Gastroesophageal sphincter (tissue), 4 donors: ENCODE data around the gene PUS1. TPM values are rescaled to one million over a fixed set of nuclear protein-coding genes. Genes with fewer than 3 reads are reported as not detected.
A peak's percentile ranks its signal among the peaks of the same experiment; 100 is the strongest.

Source experiments
- ATAC-seq: fragments of 150-250 bp; one replicate; pipeline ENCODE4 v1.9.1; 2016; ENCODE audit warnings: mild to moderate bottlenecking, moderate library complexity
- H3K27ac ChIP-seq, 4 donors: fragments of 200-600 bp; sonication (generic) in 3 of 4; 1 replicate in 3 of 4; 2 replicates in 1 of 4; pipeline ENCODE4 v1.5.1; 2016 to 2019
- H3K27me3 ChIP-seq: fragments of 200-600 bp; sonication (generic); one replicate; pipeline ENCODE4 v1.5.1; 2019
- H3K36me3 ChIP-seq, 2 donors: fragments of 200-600 bp; sonication (generic); one replicate each; pipeline ENCODE4 v1.5.1; 2019; ENCODE audit warnings: control low read depth in 1 of 2
- H3K4me1 ChIP-seq, 3 donors: fragments of 200-600 bp; sonication (generic); 1 replicate in 2 of 3; 2 replicates in 1 of 3; pipeline ENCODE4 v1.5.1; 2016 to 2019; ENCODE audit warnings: control low read depth in 2 of 3
- H3K4me3 ChIP-seq, 2 donors: fragments of 200-600 bp; sonication (generic); one replicate each; pipeline ENCODE4 v1.5.1; 2019; ENCODE audit warnings: mild to moderate bottlenecking in 1 of 2, moderate library complexity in 1 of 2
- H3K9me3 ChIP-seq, 3 donors: fragments of 200-600 bp; sonication (generic); one replicate each; pipeline ENCODE4 v1.5.1; 2017 to 2019; ENCODE audit warnings: control low read depth in 2 of 3
- CTCF ChIP-seq, 4 experiments: fragments of 200-600 bp in 2 of 4; fragments of 450-650 bp in 2 of 4; sonication (generic) in 1 of 4; IDR thresholded peaks; one replicate each; pipeline ENCODE4 v1.5.1; 2017 to 2019; ENCODE audit warnings: antibody characterized with exemption in 4 of 4, mild to moderate bottlenecking in 2 of 4, moderate library complexity in 2 of 4
- EP300 ChIP-seq: sonication (generic); formaldehyde crosslinking; IDR thresholded peaks from one replicate; pipeline ENCODE4 v1.6.1; 2017; ENCODE audit warnings: antibody characterized with exemption, mild to moderate bottlenecking
- POLR2A ChIP-seq, 2 donors: fragments of 450-650 bp; IDR thresholded peaks; one replicate each; pipeline ENCODE4 v1.6.1; 2017; ENCODE audit warnings: antibody characterized with exemption in 2 of 2, mild to moderate bottlenecking in 2 of 2, moderate library complexity in 1 of 2
- POLR2AphosphoS5 ChIP-seq: sonication (generic); formaldehyde crosslinking; IDR thresholded peaks from one replicate; pipeline ENCODE4 v1.6.1; 2017; ENCODE audit warnings: antibody characterized with exemption
- WGBS, 2 donors: methylation state at CpG; one replicate each; pipeline ENCODE4 v1.1.5; 2018; ENCODE audit warnings: low coverage in 1 of 2; 5-methylcytosine and 5-hydroxymethylcytosine counted together
- total RNA-seq, 4 donors: library from RNA; depleted of rRNA; stranded (reverse); fragments of >200 nt; gene quantifications; one replicate each; pipeline ENCODE4 v1.1.0, GENCODE V29; 2016

PUS1 gene
- total RNA-seq, 4 donors from 2014 or later, result 7.2 to 28.2 (median 13.1) TPM

GRCh38 chr12:131929581-131930456 lies 743 bp downstream of the PUS1 start:
- no peaks in the 10 kb centered on the region for H3K9me3 ChIP-seq
- H3K27ac ChIP-seq, result peak overlapping the region in 3 of 4 donors; percentile 65 to 93 (median 90)
- 0% methylated on average over 1 of the region's 87 CpGs; no CpG with 5 or more reads in 1 of the 2 donors for WGBS, 2 donors

GRCh38 chr12:131930510-131930909 lies 1.4 kb downstream of the PUS1 start:
- Histone ChIP-seq H3K4me1 (peaks cover 0 to 29% (median 10%) of the 10 kb centered on the region in 3 donors), H3K36me3 (peaks cover 0 to 41% of the 10 kb centered on the region in 2 donors), H3K27me3 (no peaks in the 10 kb centered on the region), H3K27ac (no peak overlapping the region), H3K4me3 (peak overlapping the region in 1 of 2 donors; percentile 92), H3K9me3 (no peaks in the 10 kb centered on the region)
- ATAC-seq, result no peak
- TF ChIP-seq POLR2A (IDR thresholded peaks at IDR 0.05) (no peak), CTCF (IDR thresholded peaks at IDR 0.05) (no peak), POLR2AphosphoS5 (no peak), EP300 (no peak)
- WGBS, 2 donors, result 77 to 90% methylated on average over 5 to 7 of the region's 9 CpGs

More at GRCh38 chr12:131929581-131930456, 743 bp downstream of the PUS1 start:
- TF ChIP-seq POLR2AphosphoS5 (no peak), POLR2A (IDR thresholded peaks at IDR 0.05) (no peak), CTCF (IDR thresholded peaks at IDR 0.05) (no peak), EP300 (no peak)
- H3K4me1 ChIP-seq, result peaks cover 0 to 31% (median 10%) of the 10 kb centered on the region in 3 donors
- ATAC-seq, result peak; percentile 6
- peaks cover 0 to 34% of the 10 kb centered on the region in 2 donors for H3K36me3 ChIP-seq
- no peaks in the 10 kb centered on the region for H3K27me3 ChIP-seq
- H3K4me3 ChIP-seq, result peak overlapping the region; percentile 52 to 92

GRCh38 chr12:131933387-131933786 lies 4.3 kb downstream of the PUS1 start:
- no peak for TF ChIP-seq CTCF (IDR thresholded peaks at IDR 0.05)
- no peak for TF ChIP-seq EP300
- no peak for TF ChIP-seq POLR2A (IDR thresholded peaks at IDR 0.05)
- no peak for TF ChIP-seq POLR2AphosphoS5
- H3K4me1 ChIP-seq, result peaks cover 0 to 19% (median 10%) of the 10 kb centered on the region in 3 donors
- no peaks in the 10 kb centered on the region for H3K27me3 ChIP-seq
- H3K36me3 ChIP-seq, result peaks cover 0 to 51% of the 10 kb centered on the region in 2 donors
- 93 to 95% methylated on average over 2 to 4 of the region's 8 CpGs for WGBS, 2 donors
- H3K4me3 ChIP-seq, result no peak overlapping the region
- H3K9me3 ChIP-seq, result no peaks in the 10 kb centered on the region
- H3K27ac ChIP-seq, result no peak overlapping the region
- ATAC-seq, result no peak

- no peak for ATAC-seq
- no peaks in the 10 kb centered on the region for H3K9me3 ChIP-seq
- no peak for TF ChIP-seq CTCF (IDR thresholded peaks at IDR 0.05)
- TF ChIP-seq POLR2A (IDR thresholded peaks at IDR 0.05), result no peak
- no peak for TF ChIP-seq POLR2AphosphoS5
- no peak for TF ChIP-seq EP300
- 63 to 71% methylated on average over 2 to 5 of the region's 11 CpGs for WGBS, 2 donors
- no peak overlapping the region for H3K27ac ChIP-seq
- peaks cover 0 to 17% (median 10%) of the 10 kb centered on the region in 3 donors for H3K4me1 ChIP-seq
- no peaks in the 10 kb centered on the region for H3K27me3 ChIP-seq
- no peak overlapping the region for H3K4me3 ChIP-seq
- peaks cover 0 to 61% of the 10 kb centered on the region in 2 donors for H3K36me3 ChIP-seq
Measured at GRCh38 chr12:131934535-131934934, 5.5 kb downstream of the PUS1 start.
